Upper lobe of left lung (tissue), 6 donors: ENCODE measurements around the gene KRIT1. TPM values are rescaled to one million over a fixed set of nuclear protein-coding genes. Genes with fewer than 3 reads are reported as not detected.
"Not testable (repeated sequence)": the region's sequence is repeated elsewhere in the genome, so short reads cannot be mapped to it uniquely, and the experiment has no call there.

Experiments
- ATAC-seq, 2 donors: fragments of 200-7000 bp; cut with Tn5 transposase; one replicate each; pipeline ENCODE4 v1.9.1; 2022; ENCODE audit warnings: mild to moderate bottlenecking in 2 of 2, moderate library complexity in 2 of 2; ENCODE audit not compliant: low FRiP score in 2 of 2
- DNase-seq, 2 donors: peaks; one replicate each; pipeline ENCODE4 v3.0.0-alpha.2; 2019 to 2020
- H3K27ac ChIP-seq, 4 donors: fragments of 200-600 bp; sonication (generic); one replicate each; pipeline ENCODE4 v1.5.1; 2016 to 2019
- H3K27me3 ChIP-seq, 4 donors: fragments of 200-600 bp; sonication (generic); one replicate each; pipeline ENCODE4 v1.5.1; 2017 to 2019
- H3K36me3 ChIP-seq, 4 donors: fragments of 200-600 bp; sonication (generic); one replicate each; pipeline ENCODE4 v1.5.1; 2016 to 2019
- H3K4me1 ChIP-seq, 4 donors: fragments of 200-600 bp; sonication (generic); one replicate each; pipeline ENCODE4 v1.5.1; 2018 to 2019
- H3K4me3 ChIP-seq, 4 donors: fragments of 200-600 bp; sonication (generic); one replicate each; pipeline ENCODE4 v1.5.1; 2017 to 2019; ENCODE audit warnings: mild to moderate bottlenecking in 2 of 4, moderate library complexity in 1 of 4
- H3K9me3 ChIP-seq, 4 donors: fragments of 200-600 bp; sonication (generic); one replicate each; pipeline ENCODE4 v1.5.1; 2018 to 2019
- EP300 ChIP-seq, 4 donors: sonication (generic); formaldehyde crosslinking; IDR thresholded peaks; one replicate each; pipeline ENCODE4 v1.5.1; 2017; ENCODE audit warnings: antibody characterized with exemption in 4 of 4, control low read depth in 2 of 4
- POLR2A ChIP-seq, 4 donors: fragments of 450-650 bp; IDR thresholded peaks; one replicate each; pipeline ENCODE4 v1.5.1; 2016 to 2017; ENCODE audit warnings: antibody characterized with exemption in 4 of 4, mild to moderate bottlenecking in 2 of 4
- POLR2AphosphoS5 ChIP-seq, 2 donors: sonication (generic); formaldehyde crosslinking; IDR thresholded peaks; one replicate each; pipeline ENCODE4 v1.5.1; 2017; ENCODE audit warnings: antibody characterized with exemption in 2 of 2
- WGBS, 2 donors: methylation state at CpG; one replicate each; pipeline ENCODE4 v1.1.5; 2017 to 2018; 5-methylcytosine and 5-hydroxymethylcytosine counted together
- total RNA-seq, 6 donors: library from RNA; depleted of rRNA in 4 of 6; stranded (reverse); fragments of >200 nt in 4 of 6; gene quantifications; one replicate each; pipeline versions ENCODE4 v1.1.0 to v1.2.1, GENCODE V29; 2016 to 2021
- TF ChIP-seq, protein P1 (sequence below), 6 experiments: fragments of 450-650 bp in 4 of 6; fragments of 200-600 bp in 2 of 6; sonication (generic) in 2 of 6; IDR thresholded peaks; one replicate each; pipeline ENCODE4 v1.5.1; 2016 to 2019; ENCODE audit warnings: antibody characterized with exemption in 6 of 6
- donor health status: DM: no; HTN: no; CAD: no; lungs with moderate emphysema.
- donor health status: DM: no; HTN: yes; CAD: no; lungs with severe emphysema.

The KRIT1 gene
- total RNA-seq, 6 donors from 2014 or later, result 36.8 to 173 (median 56.2) TPM

DNA sequence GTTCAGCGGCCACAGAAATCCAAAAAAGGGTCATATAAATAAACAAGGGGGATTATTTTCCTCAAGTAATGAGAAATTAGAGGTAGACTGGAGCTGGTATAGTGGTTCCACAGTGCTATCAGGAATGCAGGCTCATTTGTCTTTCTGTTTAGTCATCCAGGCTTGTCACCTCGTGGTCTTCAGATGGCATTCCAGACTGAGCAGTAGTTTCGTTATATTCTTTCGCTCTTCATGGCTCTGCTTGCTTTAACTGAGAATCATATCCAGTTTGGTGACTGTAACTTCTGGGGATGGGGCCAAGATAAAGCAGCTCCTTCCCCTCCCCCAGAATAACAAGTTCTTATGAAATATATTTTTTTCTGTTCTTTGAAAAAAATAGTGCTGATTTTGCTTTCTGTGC lies 9.6 kb upstream of the KRIT1 start:
- peak in 1 of 2 donors; percentile 87 for ATAC-seq
- H3K27ac ChIP-seq, result peak overlapping the region in 2 of 4 donors; percentile 28 to 33
- no peak overlapping the region for H3K4me3 ChIP-seq
- no peak for TF ChIP-seq EP300 (IDR thresholded peaks at IDR 0.05)
- TF ChIP-seq POLR2A (IDR thresholded peaks at IDR 0.05), result no peak
- TF ChIP-seq, protein P1, sequence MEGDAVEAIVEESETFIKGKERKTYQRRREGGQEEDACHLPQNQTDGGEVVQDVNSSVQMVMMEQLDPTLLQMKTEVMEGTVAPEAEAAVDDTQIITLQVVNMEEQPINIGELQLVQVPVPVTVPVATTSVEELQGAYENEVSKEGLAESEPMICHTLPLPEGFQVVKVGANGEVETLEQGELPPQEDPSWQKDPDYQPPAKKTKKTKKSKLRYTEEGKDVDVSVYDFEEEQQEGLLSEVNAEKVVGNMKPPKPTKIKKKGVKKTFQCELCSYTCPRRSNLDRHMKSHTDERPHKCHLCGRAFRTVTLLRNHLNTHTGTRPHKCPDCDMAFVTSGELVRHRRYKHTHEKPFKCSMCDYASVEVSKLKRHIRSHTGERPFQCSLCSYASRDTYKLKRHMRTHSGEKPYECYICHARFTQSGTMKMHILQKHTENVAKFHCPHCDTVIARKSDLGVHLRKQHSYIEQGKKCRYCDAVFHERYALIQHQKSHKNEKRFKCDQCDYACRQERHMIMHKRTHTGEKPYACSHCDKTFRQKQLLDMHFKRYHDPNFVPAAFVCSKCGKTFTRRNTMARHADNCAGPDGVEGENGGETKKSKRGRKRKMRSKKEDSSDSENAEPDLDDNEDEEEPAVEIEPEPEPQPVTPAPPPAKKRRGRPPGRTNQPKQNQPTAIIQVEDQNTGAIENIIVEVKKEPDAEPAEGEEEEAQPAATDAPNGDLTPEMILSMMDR (IDR thresholded peaks at IDR 0.05), result no peak
- no peak for TF ChIP-seq POLR2AphosphoS5 (IDR thresholded peaks at IDR 0.05)
- 72 to 79% methylated on average over 4 of the region's 4 CpGs for WGBS, 2 donors
- no peak for DNase-seq
- H3K9me3 ChIP-seq, result no peaks in the 10 kb centered on the region
- H3K36me3 ChIP-seq, result no peaks in the 10 kb centered on the region
- no peaks in the 10 kb centered on the region for H3K27me3 ChIP-seq
- no peaks in the 10 kb centered on the region for H3K4me1 ChIP-seq

DNA sequence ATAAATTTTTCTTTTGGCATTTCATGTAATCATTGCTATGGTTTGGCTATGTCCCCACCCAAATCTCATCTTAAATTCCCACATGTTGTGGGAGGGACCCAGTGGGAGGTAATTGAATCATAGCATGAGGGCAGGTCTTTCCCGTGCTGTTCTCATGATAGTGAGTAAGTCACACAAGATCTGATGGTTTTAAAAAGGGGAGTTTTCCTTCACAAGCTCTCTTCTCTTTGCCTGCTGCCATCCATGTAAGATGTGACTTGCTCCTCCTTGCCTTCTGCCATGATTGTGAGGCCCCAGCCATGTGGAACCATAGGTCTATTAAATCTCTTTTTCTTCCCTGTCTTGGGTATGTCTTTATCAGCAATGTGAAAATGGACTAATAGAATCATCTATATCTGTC lies 9.1 kb upstream of the KRIT1 start:
- peak overlapping the region in 2 of 4 donors; percentile 28 to 33 for H3K27ac ChIP-seq
- H3K4me1 ChIP-seq, H3K36me3 ChIP-seq, ATAC-seq, H3K27me3 ChIP-seq, DNase-seq, H3K4me3 ChIP-seq, H3K9me3 ChIP-seq: not testable (repeated sequence)
- 95 to 100% methylated on average over 1 of the region's 1 CpG for WGBS, 2 donors

DNA sequence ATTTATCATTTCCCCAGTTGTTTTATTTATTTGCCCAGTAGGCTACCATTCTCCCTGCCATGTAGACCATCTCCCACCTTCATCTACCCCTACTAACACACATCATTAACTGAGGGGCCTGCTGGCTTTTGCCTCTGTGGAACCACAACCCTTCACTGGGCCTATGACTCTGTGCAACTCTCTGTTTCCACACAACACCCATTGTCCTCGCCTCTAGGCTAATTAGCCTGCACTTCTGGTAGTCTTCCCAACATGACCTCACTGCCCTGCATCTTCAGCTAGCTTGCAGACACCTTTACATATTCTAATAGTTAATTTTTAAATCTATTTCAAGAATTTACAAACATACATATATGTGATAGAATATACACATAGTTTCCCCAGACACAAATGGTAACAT lies 7.5 kb upstream of the KRIT1 start:
- Histone ChIP-seq H3K27me3 (no peaks in the 10 kb centered on the region), H3K9me3 (no peaks in the 10 kb centered on the region), H3K4me3 (no peak overlapping the region), H3K27ac (no peak overlapping the region), H3K36me3 (no peaks in the 10 kb centered on the region), H3K4me1 (peaks cover 0 to 3% (median 1%) of the 10 kb centered on the region in 4 donors)
- 94 to 100% methylated on average over 1 of the region's 1 CpG for WGBS, 2 donors
- no peak for TF ChIP-seq EP300 (IDR thresholded peaks at IDR 0.05)
- TF ChIP-seq POLR2A (IDR thresholded peaks at IDR 0.05), result no peak
- no peak for TF ChIP-seq POLR2AphosphoS5 (IDR thresholded peaks at IDR 0.05)
- TF ChIP-seq, protein P1 (IDR thresholded peaks at IDR 0.05), result no peak
- no peak for DNase-seq
- ATAC-seq, result no peak

- ATAC-seq (no peak), DNase-seq (no peak)
- 93 to 97% methylated on average over 1 of the region's 1 CpG for WGBS, 2 donors
- no peaks in the 10 kb centered on the region for H3K9me3 ChIP-seq
- H3K27ac ChIP-seq, result no peak overlapping the region
- H3K36me3 ChIP-seq, result no peaks in the 10 kb centered on the region
- TF ChIP-seq, protein P1 (IDR thresholded peaks at IDR 0.05), result no peak
- no peak for TF ChIP-seq EP300 (IDR thresholded peaks at IDR 0.05)
- H3K4me1 ChIP-seq, result peaks cover 10 to 21% (median 18%) of the 10 kb centered on the region in 4 donors
- no peaks in the 10 kb centered on the region for H3K27me3 ChIP-seq
- H3K4me3 ChIP-seq, result no peak overlapping the region
These were observed 5.5 kb upstream of the KRIT1 start for GRCh38 chr7:92251181-92251580.

GRCh38 chr7:92250603-92251002 lies 4.9 kb upstream of the KRIT1 start:
- no peak for DNase-seq
- H3K9me3 ChIP-seq, result no peaks in the 10 kb centered on the region
- TF ChIP-seq EP300 (IDR thresholded peaks at IDR 0.05) (no peak), POLR2A (IDR thresholded peaks at IDR 0.05) (no peak), POLR2AphosphoS5 (IDR thresholded peaks at IDR 0.05) (no peak)
- TF ChIP-seq, protein P1 (IDR thresholded peaks at IDR 0.05), result no peak
- H3K27me3 ChIP-seq, result no peaks in the 10 kb centered on the region
- no peak overlapping the region for H3K27ac ChIP-seq
- no peak overlapping the region for H3K4me3 ChIP-seq
- H3K4me1 ChIP-seq, result peaks cover 10 to 21% (median 18%) of the 10 kb centered on the region in 4 donors
- H3K36me3 ChIP-seq, result no peaks in the 10 kb centered on the region
- no peak for ATAC-seq
